HepG2 (cell line): ENCODE results near the gene PREX1. TPM values are rescaled to one million over a fixed set of nuclear protein-coding genes. Genes with fewer than 3 reads are reported as not detected.

Source experiments
- ARNTL ChIP-seq: sonication (generic); formaldehyde crosslinking; IDR thresholded peaks from 2 replicates; pipeline ENCODE4 v1.4.0; 2020; ENCODE audit warnings: mild to moderate bottlenecking, missing genetic modification reagents
- ATF2 ChIP-seq: sonication (generic); formaldehyde crosslinking; IDR thresholded peaks from 2 replicates; pipeline ENCODE4 v1.4.0; 2020; ENCODE audit warnings: missing genetic modification reagents
- BCL6 ChIP-seq: IDR thresholded peaks from 2 replicates; pipeline ENCODE4 v1.6.1; 2016; ENCODE audit warnings: missing genetic modification reagents, missing compliant biosample characterization
- CREB1 ChIP-seq, 2 experiments: fragments of 450-650 bp in 1 of 2; IDR thresholded peaks; 2 replicates each; pipeline ENCODE4 v1.6.1; 2016 to 2017; ENCODE audit warnings: control low read depth in 1 of 2, mild to moderate bottlenecking in 1 of 2, missing compliant biosample characterization in 1 of 2, missing genetic modification characterization in 1 of 2
- DPF2 ChIP-seq: sonication (generic); formaldehyde crosslinking; IDR thresholded peaks from 2 replicates; pipeline ENCODE4 v1.4.0; 2020; ENCODE audit warnings: mild to moderate bottlenecking, low read depth, missing genetic modification reagents, borderline replicate concordance
- E2F5 ChIP-seq: sonication (generic); formaldehyde crosslinking; conservative IDR thresholded peaks from 2 replicates; pipeline ENCODE4 v1.4.0; 2020; ENCODE audit warnings: missing genetic modification reagents
- FOXA1 ChIP-seq, 2 experiments: fragments of 450-650 bp in 1 of 2; sonication (generic) in 1 of 2; formaldehyde crosslinking in 1 of 2; IDR thresholded peaks; 2 replicates each; pipeline versions ENCODE4 v1.4.0 to v1.6.1; 2016 to 2020; ENCODE audit warnings: missing genetic modification reagents in 1 of 2
- FOXP1 ChIP-seq, 2 experiments: fragments of 450-650 bp in 1 of 2; IDR thresholded peaks; 2 replicates each; pipeline ENCODE4 v1.6.1; 2017 to 2018; ENCODE audit warnings: antibody characterized with exemption in 1 of 2
- HNF4A ChIP-seq: sonication (generic); formaldehyde crosslinking; IDR thresholded peaks from 2 replicates; pipeline ENCODE4 v1.4.0; 2020; ENCODE audit warnings: missing genetic modification reagents
- JUN ChIP-seq: sonication (generic); formaldehyde crosslinking; IDR thresholded peaks from 2 replicates; pipeline ENCODE4 v1.4.0; 2020; ENCODE audit warnings: mild to moderate bottlenecking, missing genetic modification reagents
- KDM2A ChIP-seq: sonication (generic); formaldehyde crosslinking; IDR thresholded peaks from 2 replicates; pipeline ENCODE4 v1.4.0; 2020; ENCODE audit warnings: low read depth, missing genetic modification reagents, borderline replicate concordance
- KDM6A ChIP-seq: IDR thresholded peaks from 2 replicates; pipeline ENCODE4 v1.6.1; 2016; ENCODE audit warnings: low read depth
- MAX ChIP-seq: IDR thresholded peaks from 2 replicates; pipeline ENCODE4 v1.6.1; 2012; ENCODE audit warnings: inconsistent platforms
- MBD4 ChIP-seq: IDR thresholded peaks from 2 replicates; pipeline ENCODE4 v1.6.1; 2012; ENCODE audit warnings: low read length, inconsistent platforms, borderline replicate concordance
- MLLT10 ChIP-seq: sonication (generic); formaldehyde crosslinking; IDR thresholded peaks from 2 replicates; pipeline ENCODE4 v1.4.0; 2020; ENCODE audit warnings: missing genetic modification reagents
- RFX3 ChIP-seq: IDR thresholded peaks from 2 replicates; pipeline ENCODE4 v1.6.1; 2016; ENCODE audit warnings: missing biosample characterization, missing genetic modification reagents
- SIX4 ChIP-seq: sonication (generic); formaldehyde crosslinking; IDR thresholded peaks from 2 replicates; pipeline ENCODE4 v1.4.0; 2020; ENCODE audit warnings: missing genetic modification reagents
- SMAD1 ChIP-seq: sonication (generic); formaldehyde crosslinking; IDR thresholded peaks from 2 replicates; pipeline ENCODE4 v1.4.0; 2020; ENCODE audit warnings: missing genetic modification reagents, low read depth, mild to moderate bottlenecking, borderline replicate concordance
- SOX6 ChIP-seq, 2 experiments: fragments of 450-650 bp in 1 of 2; sonication (generic) in 1 of 2; formaldehyde crosslinking in 1 of 2; IDR thresholded peaks; 2 replicates each; pipeline versions ENCODE4 v1.4.0 to v1.6.1; 2017 to 2020; ENCODE audit warnings: antibody characterized with exemption in 1 of 2, mild to moderate bottlenecking in 1 of 2, missing genetic modification reagents in 1 of 2
- THAP11 ChIP-seq: IDR thresholded peaks from 2 replicates; pipeline ENCODE4 v1.6.1; 2016; ENCODE audit warnings: missing biosample characterization, missing genetic modification reagents
- XRCC5 ChIP-seq: fragments of 200-400 bp; formaldehyde crosslinking; optimal IDR thresholded peaks from 2 replicates; pipeline ENCODE3; 2017; ENCODE audit warnings: mild to moderate bottlenecking, low read length
- ZMYM3 ChIP-seq: sonication (generic); formaldehyde crosslinking; IDR thresholded peaks from 2 replicates; pipeline ENCODE4 v1.5.1; 2020; ENCODE audit warnings: mild to moderate bottlenecking, missing genetic modification reagents
- ZNF256 ChIP-seq: sonication (generic); formaldehyde crosslinking; conservative IDR thresholded peaks from 2 replicates; pipeline ENCODE4 v1.4.0; 2020; ENCODE audit warnings: missing genetic modification reagents
- ZNF678 ChIP-seq: sonication (generic); formaldehyde crosslinking; IDR thresholded peaks from 2 replicates; pipeline ENCODE4 v1.4.0; 2020; ENCODE audit warnings: mild to moderate bottlenecking, missing genetic modification reagents
- ZNF740 ChIP-seq: sonication (generic); formaldehyde crosslinking; IDR thresholded peaks from 2 replicates; pipeline ENCODE4 v1.4.0; 2020; ENCODE audit warnings: missing genetic modification reagents
- ZNF768 ChIP-seq: sonication (generic); formaldehyde crosslinking; IDR thresholded peaks from 2 replicates; pipeline ENCODE4 v1.4.0; 2020; ENCODE audit warnings: missing genetic modification reagents
- ZNF780A ChIP-seq: sonication (generic); formaldehyde crosslinking; IDR thresholded peaks from 2 replicates; pipeline ENCODE4 v1.8.0; 2022; ENCODE audit warnings: mild to moderate bottlenecking, missing genetic modification reagents, moderate library complexity
- polyA plus RNA-seq, 8 experiments: library from polyadenylated mRNA; depleted of rRNA in 3 of 8; stranded (reverse) in 7 of 8; unstranded in 1 of 8; fragments of >200 nt; fragmentation: Illumina TruSeq in 4 of 8; extraction: Trizol in 4 of 8; gene quantifications; 2 replicates each; pipeline versions ENCODE4 v1.2.1 to v1.2.3, GENCODE V29; 2011 to 2016; ENCODE audit warnings: low read depth in 4 of 8, missing spikeins in 1 of 8, mixed read lengths in 1 of 8; ENCODE audit not compliant: insufficient read depth in 1 of 8
- total RNA-seq, 5 experiments: library from RNA; depleted of rRNA; stranded (reverse); fragments of >200 nt; fragmentation: Illumina TruSeq; extraction: Trizol; gene quantifications; 2 replicates each; pipeline ENCODE4 v1.2.3, GENCODE V29; 2016; ENCODE audit warnings: low read depth in 1 of 5

PREX1 gene
- total and polyA plus RNA-seq, 2 of the 13 experiments (the other 11 are each of a cell fraction or from before 2014, with no cell fraction given): 0.02 to 0.04 TPM

GRCh38 chr20:48585061-48585870 is 242.5 kb downstream of the PREX1 start (continued):
- TF ChIP-seq E2F5 (no peak), THAP11 (0 out of 2 replicates have a peak, but pooled peaks have one; percentile 34), ZNF780A (CRISPR knock-in tag) (no peak), MBD4 (no peak), ZNF740 (CRISPR knock-in tag) (no peak), MLLT10 (no peak), SMAD1 (no peak), BCL6 (CRISPR knock-in tag) (peak; percentile 26; the same call in 1 of the 2 replicates), DPF2 (0 out of 2 replicates have a peak, but pooled peaks have one; percentile 48), ZNF768 (CRISPR knock-in tag) (peak; percentile 92), RFX3 (CRISPR knock-in tag) (no peak), KDM2A (CRISPR knock-in tag) (no peak), CREB1 (IDR thresholded peaks at IDR 0.05) (no peak), CREB1 (CRISPR knock-in tag; IDR thresholded peaks at IDR 0.05) (no peak), MAX (peak; percentile 66; the same call in 1 of the 2 replicates), ARNTL (CRISPR knock-in tag) (peak; percentile 87), HNF4A (peak; percentile 30; the same call in 1 of the 2 replicates), JUN (no peak), ZNF678 (CRISPR knock-in tag) (no peak), ZMYM3 (CRISPR knock-in tag) (peak; percentile 69; the same call in 1 of the 2 replicates), XRCC5 (peak; percentile 46), FOXA1 (IDR thresholded peaks at IDR 0.05) (no peak), FOXA1 (CRISPR knock-in tag; IDR thresholded peaks at IDR 0.05) (peak; percentile 67), FOXP1 (IDR thresholded peaks at IDR 0.05) (no peak), FOXP1 (CRISPR knock-in tag; IDR thresholded peaks at IDR 0.05) (peak; percentile 41; the same call in 1 of the 2 replicates), SIX4 (CRISPR knock-in tag) (peak; percentile 89), KDM6A (CRISPR knock-in tag) (no peak), ZNF256 (no peak), ATF2 (CRISPR knock-in tag) (0 out of 2 replicates have a peak, but pooled peaks have one; percentile 29), SOX6 (IDR thresholded peaks at IDR 0.05) (no peak), SOX6 (CRISPR knock-in tag; IDR thresholded peaks at IDR 0.05) (peak; percentile 89)
